Spleen (tissue), 11 donors: ENCODE measurements around the gene CHRNA4. TPM values are rescaled to one million over a fixed set of nuclear protein-coding genes. Genes with fewer than 3 reads are reported as not detected.
A peak's percentile ranks its signal among the peaks of the same experiment; 100 is the strongest.

ENCODE experiments used
- DNase-seq: peaks from one replicate; pipeline ENCODE4 v3.0.0-alpha.2; 2020
- H3K27ac ChIP-seq, 8 donors: fragments of 200-600 bp; sonication (generic) in 7 of 8; 1 replicate in 4 of 8; 2 replicates in 4 of 8; pipeline versions ENCODE4 v1.5.0 to v1.8.0; 2016 to 2021; ENCODE audit warnings: inconsistent platforms in 4 of 8, mild to moderate bottlenecking in 4 of 8, moderate library complexity in 1 of 8
- H3K27me3 ChIP-seq, 7 donors: fragments of 200-600 bp; sonication (generic) in 6 of 7; replicated peaks in 1 of 7; 1 replicate in 4 of 7; 2 replicates in 3 of 7; pipeline versions ENCODE4 v1.5.0 to v1.8.0; 2016 to 2021; ENCODE audit warnings: inconsistent platforms in 3 of 7, mild to moderate bottlenecking in 1 of 7
- H3K36me3 ChIP-seq, 6 donors: fragments of 200-600 bp; sonication (generic) in 5 of 6; 1 replicate in 4 of 6; 2 replicates in 2 of 6; pipeline versions ENCODE4 v1.5.0 to v1.8.0; 2016 to 2021; ENCODE audit warnings: inconsistent platforms in 2 of 6
- H3K4me1 ChIP-seq, 6 donors: fragments of 200-600 bp; sonication (generic) in 5 of 6; 1 replicate in 3 of 6; 2 replicates in 3 of 6; pipeline versions ENCODE4 v1.5.0 to v1.8.0; 2016 to 2021; ENCODE audit warnings: inconsistent platforms in 3 of 6
- H3K4me3 ChIP-seq, 8 donors: fragments of 200-600 bp; sonication (generic) in 7 of 8; 1 replicate in 4 of 8; 2 replicates in 4 of 8; pipeline versions ENCODE4 v1.5.0 to v1.8.0; 2016 to 2021; ENCODE audit warnings: inconsistent platforms in 4 of 8, mild to moderate bottlenecking in 4 of 8, moderate library complexity in 2 of 8
- H3K9me3 ChIP-seq, 8 donors: fragments of 200-600 bp; sonication (generic) in 7 of 8; 1 replicate in 4 of 8; 2 replicates in 4 of 8; pipeline versions ENCODE4 v1.5.0 to v1.8.0; 2016 to 2021; ENCODE audit warnings: inconsistent platforms in 4 of 8
- POLR2A ChIP-seq, 3 donors: fragments of 450-650 bp; IDR thresholded peaks; one replicate each; pipeline ENCODE4 v1.5.1; 2017; ENCODE audit warnings: antibody characterized with exemption in 3 of 3, mild to moderate bottlenecking in 1 of 3
- POLR2AphosphoS5 ChIP-seq, 3 donors: sonication (generic); formaldehyde crosslinking; IDR thresholded peaks; one replicate each; pipeline ENCODE4 v1.5.1; 2017; ENCODE audit warnings: antibody characterized with exemption in 3 of 3
- WGBS, 5 donors: extraction: QIAGEN DNeasy Blood & Tissue Kit in 3 of 5; methylation state at CpG; one replicate each; pipeline versions ENCODE4 v1.1.5 to v1.1.7; 2013 to 2018; 5-methylcytosine and 5-hydroxymethylcytosine counted together
- intact Hi-C: fragments of 100-400 bp; cut with DNase I; formaldehyde crosslinking; loops from one replicate; pipeline ENCODE4 v1.15.0; 2023; ENCODE audit warnings: low total_unique reads
- polyA plus RNA-seq, 3 donors: library from polyadenylated mRNA; stranded (reverse); fragments of 200-250 nt; gene quantifications; one replicate each; pipeline ENCODE4 v1.2.1, GENCODE V29; 2013
- total RNA-seq, 7 donors: library from RNA; depleted of rRNA in 3 of 7; stranded (reverse); fragments of >200 nt in 3 of 7; fragmentation: NEBNext Ultra II Directional in 4 of 7; extraction: Animal tissue kit (Norgen Biotek cat#: 25700) in 4 of 7; gene quantifications; one replicate each; pipeline versions ENCODE4 v1.1.0 to v1.2.1, GENCODE V29; 2016 to 2021
- TF ChIP-seq, protein P1 (sequence below), 11 experiments: fragments of 200-600 bp in 7 of 11; fragments of 450-650 bp in 4 of 11; sonication (generic) in 4 of 11; IDR thresholded peaks in 8 of 11; conservative IDR thresholded peaks in 3 of 11; 1 replicate in 7 of 11; 2 replicates in 4 of 11; pipeline versions ENCODE4 v1.4.0 to v1.8.0; 2016 to 2021; ENCODE audit warnings: antibody characterized with exemption in 11 of 11, inconsistent platforms in 4 of 11, mild to moderate bottlenecking in 1 of 11
- donor health status: healthy with polysubstance abuse.
- donor health status: DM: no; HTN: no; CAD: no; lungs with moderate emphysema.
- donor health status: DM: no; HTN: no; CAD: no.
- donor health status: Bipolar disorder and iron deficiency.
- donor health status: healthy.
- donor health status: DM: no; HTN: no; CAD: no.
- donor health status: DM: yes; HTN: yes; CAD: no.

Gene CHRNA4
- total and polyA plus RNA-seq, 10 donors = 0.15 to 13.8 (median 1.3) TPM; not detected in 1

DNA sequence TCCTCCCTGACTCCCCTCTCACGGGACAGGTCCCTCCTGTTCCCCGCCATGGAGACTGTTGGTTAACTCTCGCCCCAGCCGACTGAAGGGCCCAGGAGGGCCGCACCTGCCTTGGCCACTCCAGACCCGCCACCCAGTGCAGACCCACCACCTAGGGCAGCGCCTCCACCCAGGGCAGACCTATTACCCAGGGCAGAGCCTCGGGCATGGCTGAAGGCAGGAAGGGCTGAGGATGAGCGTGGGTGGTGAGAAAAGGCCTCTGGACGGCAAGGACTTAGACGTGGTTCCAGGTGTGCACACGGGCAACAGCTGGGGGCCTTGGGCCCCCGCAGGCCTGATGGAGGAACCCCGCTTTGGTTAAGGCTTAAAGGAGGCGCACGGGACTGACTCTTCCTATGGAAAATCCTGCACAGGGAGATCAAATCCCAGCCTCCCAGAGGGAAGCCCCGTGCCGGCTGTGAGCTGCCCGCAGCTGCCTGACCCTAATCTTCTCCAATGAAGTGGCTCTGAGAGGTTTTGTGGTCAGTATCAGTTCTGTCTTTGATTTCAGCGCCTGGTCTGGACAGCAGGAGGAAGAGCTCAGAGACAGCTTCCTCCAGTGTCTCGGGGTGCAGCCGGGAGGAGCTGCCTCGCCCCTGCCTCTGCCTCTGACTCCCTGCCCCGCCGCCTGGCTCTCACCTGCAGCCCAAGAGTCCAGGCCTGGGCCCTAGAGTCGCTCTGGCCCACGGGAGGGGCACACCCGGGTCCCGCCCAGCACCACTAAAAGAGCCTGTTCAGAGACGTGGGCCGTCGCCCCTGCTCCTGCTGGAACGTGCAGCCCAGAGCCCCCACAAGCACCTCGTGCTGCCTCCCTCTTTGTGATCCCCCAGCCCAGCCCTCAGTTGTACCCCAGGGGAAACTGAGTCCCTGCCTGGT, 12.1 kb upstream of the CHRNA4 start:
- Histone ChIP-seq H3K9me3 (no peaks in the 10 kb centered on the region), H3K4me1 (peaks cover 0 to 6% (median 0%) of the 10 kb centered on the region in 6 donors), H3K4me3 (no peak overlapping the region), H3K36me3 (no peaks in the 10 kb centered on the region), H3K27ac (no peak overlapping the region), H3K27me3 (peaks cover 0 to 88% (median 17%) of the 10 kb centered on the region in 7 donors)
- intact Hi-C loops = no loop called here
- no peak for DNase-seq
- no peak for TF ChIP-seq POLR2A (IDR thresholded peaks at IDR 0.05)
- TF ChIP-seq, protein P1, sequence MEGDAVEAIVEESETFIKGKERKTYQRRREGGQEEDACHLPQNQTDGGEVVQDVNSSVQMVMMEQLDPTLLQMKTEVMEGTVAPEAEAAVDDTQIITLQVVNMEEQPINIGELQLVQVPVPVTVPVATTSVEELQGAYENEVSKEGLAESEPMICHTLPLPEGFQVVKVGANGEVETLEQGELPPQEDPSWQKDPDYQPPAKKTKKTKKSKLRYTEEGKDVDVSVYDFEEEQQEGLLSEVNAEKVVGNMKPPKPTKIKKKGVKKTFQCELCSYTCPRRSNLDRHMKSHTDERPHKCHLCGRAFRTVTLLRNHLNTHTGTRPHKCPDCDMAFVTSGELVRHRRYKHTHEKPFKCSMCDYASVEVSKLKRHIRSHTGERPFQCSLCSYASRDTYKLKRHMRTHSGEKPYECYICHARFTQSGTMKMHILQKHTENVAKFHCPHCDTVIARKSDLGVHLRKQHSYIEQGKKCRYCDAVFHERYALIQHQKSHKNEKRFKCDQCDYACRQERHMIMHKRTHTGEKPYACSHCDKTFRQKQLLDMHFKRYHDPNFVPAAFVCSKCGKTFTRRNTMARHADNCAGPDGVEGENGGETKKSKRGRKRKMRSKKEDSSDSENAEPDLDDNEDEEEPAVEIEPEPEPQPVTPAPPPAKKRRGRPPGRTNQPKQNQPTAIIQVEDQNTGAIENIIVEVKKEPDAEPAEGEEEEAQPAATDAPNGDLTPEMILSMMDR (IDR thresholded peaks at IDR 0.05 in 8 of 11, conservative IDR thresholded peaks at IDR 0.05 in 3 of 11) = no peak
- no peak for TF ChIP-seq POLR2AphosphoS5 (IDR thresholded peaks at IDR 0.05)
- WGBS, 5 donors = 70 to 72% (median 71%) methylated on average over 24 to 34 of the region's 34 CpGs

DNA sequence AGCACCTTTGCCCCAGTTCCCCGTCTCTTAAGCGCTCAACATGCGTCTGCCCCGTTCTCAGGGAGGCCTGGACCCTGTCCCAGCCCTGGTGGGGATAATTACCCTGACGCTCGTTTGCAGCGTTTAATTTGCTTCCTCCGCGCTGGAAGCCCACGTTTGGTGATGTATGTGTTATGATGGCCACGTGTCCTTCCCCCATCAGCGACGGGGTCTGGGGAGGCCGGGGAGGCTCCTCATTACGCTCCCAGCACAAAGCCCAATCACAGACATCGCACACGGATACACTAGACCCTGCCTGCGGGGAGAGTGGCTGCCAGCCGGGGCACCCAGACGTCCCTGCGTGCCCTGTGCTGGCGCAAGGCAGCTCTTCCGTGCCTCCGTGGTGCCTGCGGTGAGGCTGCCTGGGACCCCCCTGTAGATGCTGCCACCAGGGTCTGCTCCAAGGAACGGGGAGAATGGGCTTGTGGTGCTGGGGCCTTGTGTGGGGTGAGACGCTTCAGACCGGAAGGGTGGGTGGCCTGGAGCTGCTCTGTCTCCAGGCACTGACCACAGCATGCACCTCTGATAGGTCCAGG, 10.2 kb upstream of the CHRNA4 start:
- no peak overlapping the region for H3K4me3 ChIP-seq
- TF ChIP-seq POLR2AphosphoS5 (IDR thresholded peaks at IDR 0.05) (no peak), POLR2A (IDR thresholded peaks at IDR 0.05) (no peak)
- TF ChIP-seq, protein P1 (IDR thresholded peaks at IDR 0.05 in 8 of 11, conservative IDR thresholded peaks at IDR 0.05 in 3 of 11) = no peak
- 73 to 83% (median 77%) methylated on average over 25 to 28 of the region's 28 CpGs for whole genome bisulfite sequencing, 5 donors
- peaks cover 0 to 16% (median 0%) of the 10 kb centered on the region in 6 donors for H3K4me1 ChIP-seq
- DNase-seq = no peak
- peaks cover 0 to 86% (median 9%) of the 10 kb centered on the region in 7 donors for H3K27me3 ChIP-seq
- H3K27ac ChIP-seq = no peak overlapping the region
- intact Hi-C loops = no loop called here
- H3K9me3 ChIP-seq = no peaks in the 10 kb centered on the region
- H3K36me3 ChIP-seq = no peaks in the 10 kb centered on the region

DNA sequence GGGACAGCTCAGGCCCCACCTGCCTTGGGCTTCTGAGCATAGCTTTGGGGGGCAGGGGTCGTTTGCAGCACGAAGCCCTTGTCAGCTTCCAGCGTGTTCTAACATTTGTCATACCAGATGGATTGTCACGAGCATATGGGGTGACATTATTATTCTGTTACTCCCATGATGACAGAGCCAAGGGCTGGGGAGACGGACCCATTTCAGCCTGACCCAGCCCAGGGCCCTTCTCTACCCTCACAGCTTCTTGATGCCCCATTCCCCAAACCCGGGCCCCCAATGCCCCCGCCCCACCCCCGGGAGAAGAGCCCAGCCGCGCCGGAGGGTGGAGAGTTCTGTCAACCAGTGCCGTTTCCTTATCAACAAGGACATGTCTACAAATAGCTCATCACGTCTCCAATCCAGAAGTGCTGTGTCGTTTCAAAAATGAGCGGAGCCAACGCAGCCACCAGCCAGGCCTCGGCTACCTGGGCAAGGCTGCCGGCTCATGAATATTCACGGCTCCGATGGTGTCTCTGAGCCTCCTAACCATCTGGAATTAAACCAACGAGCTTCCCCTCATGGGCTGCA, 9.6 kb upstream of the CHRNA4 start:
- H3K9me3 ChIP-seq = no peaks in the 10 kb centered on the region
- H3K36me3 ChIP-seq = no peaks in the 10 kb centered on the region
- H3K4me1 ChIP-seq = peaks cover 0 to 16% (median 0%) of the 10 kb centered on the region in 6 donors
- no peak overlapping the region for H3K27ac ChIP-seq
- no peak for DNase-seq
- TF ChIP-seq, protein P1 (IDR thresholded peaks at IDR 0.05 in 8 of 11, conservative IDR thresholded peaks at IDR 0.05 in 3 of 11) = no peak
- TF ChIP-seq POLR2AphosphoS5 (IDR thresholded peaks at IDR 0.05) = peak in 1 of 3 donors; percentile 15
- peaks cover 0 to 83% (median 9%) of the 10 kb centered on the region in 7 donors for H3K27me3 ChIP-seq
- no peak overlapping the region for H3K4me3 ChIP-seq
- intact Hi-C loops = no loop called here
- WGBS, 5 donors = 37 to 45% (median 41%) methylated on average over 18 to 21 of the region's 21 CpGs
